Transverse colon (tissue), 4 donors: ENCODE results near the gene HDGFL3. TPM values are rescaled to one million over a fixed set of nuclear protein-coding genes. Genes with fewer than 3 reads are reported as not detected.

ENCODE experiments used
- DNase-seq: peaks from one replicate; pipeline ENCODE4 v3.0.0-alpha.2; 2019
- H3K27ac ChIP-seq, 4 donors: fragments of 200-600 bp; sonication (generic); 2 replicates each; pipeline ENCODE4 v1.5.1; 2016 to 2018; ENCODE audit warnings: inconsistent platforms in 4 of 4
- H3K27me3 ChIP-seq: fragments of 200-600 bp; sonication (generic); 2 replicates; pipeline ENCODE4 v1.5.1; 2017; ENCODE audit warnings: inconsistent platforms
- H3K36me3 ChIP-seq, 4 donors: fragments of 200-600 bp; sonication (generic); 2 replicates each; pipeline ENCODE4 v1.5.1; 2017 to 2019; ENCODE audit warnings: inconsistent platforms in 4 of 4
- H3K4me1 ChIP-seq, 4 donors: fragments of 200-600 bp; sonication (generic); 2 replicates each; pipeline ENCODE4 v1.5.1; 2017 to 2020; ENCODE audit warnings: inconsistent platforms in 4 of 4
- H3K4me3 ChIP-seq, 4 donors: fragments of 200-600 bp; sonication (generic); 1 replicate in 1 of 4; 2 replicates in 3 of 4; pipeline versions ENCODE4 v1.5.1 to v1.6.1; 2017 to 2019; ENCODE audit warnings: inconsistent platforms in 4 of 4
- H3K9me3 ChIP-seq, 2 donors: fragments of 200-600 bp; sonication (generic); 2 replicates each; pipeline ENCODE4 v1.5.1; 2017 to 2019; ENCODE audit warnings: inconsistent platforms in 2 of 2
- EP300 ChIP-seq: sonication (generic); formaldehyde crosslinking; IDR thresholded peaks from one replicate; pipeline ENCODE4 v1.6.1; 2017; ENCODE audit warnings: antibody characterized with exemption, low read depth
- POLR2A ChIP-seq: fragments of 450-650 bp; IDR thresholded peaks from one replicate; pipeline ENCODE4 v1.6.1; 2016; ENCODE audit warnings: antibody characterized with exemption, mild to moderate bottlenecking, moderate library complexity
- POLR2AphosphoS5 ChIP-seq, 3 donors: sonication (generic); formaldehyde crosslinking; IDR thresholded peaks; one replicate each; pipeline ENCODE4 v1.6.1; 2016; ENCODE audit warnings: antibody characterized with exemption in 3 of 3
- whole genome bisulfite sequencing, 2 donors: methylation state at CpG; one replicate each; pipeline ENCODE4 v1.1.5; 2018; ENCODE audit warnings: low coverage in 1 of 2; 5-methylcytosine and 5-hydroxymethylcytosine counted together
- in situ Hi-C, 4 donors: fragments of 200-750 bp; cut with MboI; loops; one replicate each; pipeline versions ENCODE4 v1.15.0 to v1.15.1; 2017; ENCODE audit warnings: low sequenced_read_pairs in 3 of 4, low pct_ligation_motif_present in 1 of 4, low pct_unique_long_range_greater_than_20kb in 1 of 4
- intact Hi-C: fragments of 100-400 bp; cut with DNase I; formaldehyde crosslinking; loops from one replicate; pipeline ENCODE4 v1.15.1; 2023; ENCODE audit warnings: low total_unique reads
- total RNA-seq, 4 donors: library from RNA; depleted of rRNA; stranded (reverse); fragments of >200 nt; gene quantifications; one replicate each; pipeline ENCODE4 v1.1.0, GENCODE V29; 2016
- TF ChIP-seq, protein P1 (sequence below), 5 experiments: fragments of 200-600 bp in 3 of 5; fragments of 450-650 bp in 2 of 5; sonication (generic) in 3 of 5; IDR thresholded peaks; 1 replicate in 2 of 5; 2 replicates in 3 of 5; pipeline ENCODE4 v1.5.1; 2016 to 2017; ENCODE audit warnings: antibody characterized with exemption in 5 of 5, inconsistent platforms in 3 of 5, mild to moderate bottlenecking in 2 of 5, moderate library complexity in 1 of 5

The HDGFL3 gene
- total RNA-seq, 4 donors from 2014 or later = 2.6 to 16.5 (median 5.2) TPM

DNA sequence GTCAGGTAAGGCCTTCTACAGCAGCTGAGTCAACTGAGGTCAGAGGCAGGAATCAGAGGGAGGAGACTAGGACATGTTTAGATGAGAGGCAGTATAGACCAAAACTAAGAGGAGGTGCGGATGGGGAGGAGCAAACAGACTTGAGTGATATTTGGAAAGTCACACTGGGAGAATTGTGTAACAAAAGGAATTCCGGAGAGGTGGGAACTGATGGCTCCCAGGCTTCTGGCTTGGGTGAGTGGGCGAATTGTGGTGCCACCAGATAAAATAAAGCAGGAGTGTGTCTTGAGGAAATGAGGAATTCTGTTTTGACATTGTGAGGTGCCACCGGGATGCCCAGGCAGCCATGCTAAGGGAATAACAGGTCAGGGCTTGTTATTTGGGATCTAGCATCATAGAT lies 103.5 kb downstream of the HDGFL3 start:
- no peak for DNase-seq
- no peak overlapping the region for H3K27ac ChIP-seq
- no peak overlapping the region for H3K4me3 ChIP-seq
- peaks cover 0 to 14% (median 3%) of the 10 kb centered on the region in 4 donors for H3K4me1 ChIP-seq
- in situ Hi-C loops = no loop called here
- no peaks in the 10 kb centered on the region for H3K36me3 ChIP-seq
- TF ChIP-seq POLR2AphosphoS5 (IDR thresholded peaks at IDR 0.05) (no peak), POLR2A (no peak), EP300 (no peak)
- TF ChIP-seq, protein P1, sequence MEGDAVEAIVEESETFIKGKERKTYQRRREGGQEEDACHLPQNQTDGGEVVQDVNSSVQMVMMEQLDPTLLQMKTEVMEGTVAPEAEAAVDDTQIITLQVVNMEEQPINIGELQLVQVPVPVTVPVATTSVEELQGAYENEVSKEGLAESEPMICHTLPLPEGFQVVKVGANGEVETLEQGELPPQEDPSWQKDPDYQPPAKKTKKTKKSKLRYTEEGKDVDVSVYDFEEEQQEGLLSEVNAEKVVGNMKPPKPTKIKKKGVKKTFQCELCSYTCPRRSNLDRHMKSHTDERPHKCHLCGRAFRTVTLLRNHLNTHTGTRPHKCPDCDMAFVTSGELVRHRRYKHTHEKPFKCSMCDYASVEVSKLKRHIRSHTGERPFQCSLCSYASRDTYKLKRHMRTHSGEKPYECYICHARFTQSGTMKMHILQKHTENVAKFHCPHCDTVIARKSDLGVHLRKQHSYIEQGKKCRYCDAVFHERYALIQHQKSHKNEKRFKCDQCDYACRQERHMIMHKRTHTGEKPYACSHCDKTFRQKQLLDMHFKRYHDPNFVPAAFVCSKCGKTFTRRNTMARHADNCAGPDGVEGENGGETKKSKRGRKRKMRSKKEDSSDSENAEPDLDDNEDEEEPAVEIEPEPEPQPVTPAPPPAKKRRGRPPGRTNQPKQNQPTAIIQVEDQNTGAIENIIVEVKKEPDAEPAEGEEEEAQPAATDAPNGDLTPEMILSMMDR (IDR thresholded peaks at IDR 0.05) = no peak
- intact Hi-C loops = no loop called here
- peaks cover 48% of the 10 kb centered on the region for H3K27me3 ChIP-seq
- WGBS, 2 donors = 90 to 92% methylated on average over 2 to 4 of the region's 4 CpGs
- no peaks in the 10 kb centered on the region for H3K9me3 ChIP-seq

DNA sequence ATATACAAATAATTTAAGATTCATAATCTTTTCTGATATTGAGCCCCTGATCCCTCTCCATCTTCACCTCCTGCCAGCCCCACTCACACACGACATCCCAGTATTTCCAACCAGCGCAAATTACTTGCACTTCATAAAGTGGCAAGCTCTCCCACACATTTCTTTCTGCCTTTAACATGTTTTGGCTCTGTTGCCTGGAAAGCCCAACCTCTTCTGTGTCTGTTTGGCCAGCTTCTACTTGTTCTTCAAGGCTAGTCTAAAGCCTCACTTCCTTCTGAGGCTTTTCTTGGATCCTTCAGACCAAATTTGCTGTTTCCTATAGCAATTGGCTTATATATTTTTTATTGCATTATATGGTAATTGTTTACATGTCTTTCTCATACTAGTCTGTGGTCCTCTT lies 105.3 kb downstream of the HDGFL3 start:
- H3K27me3 ChIP-seq = peaks cover 30% of the 10 kb centered on the region
- intact Hi-C loops = no loop called here
- no peak for TF ChIP-seq POLR2AphosphoS5 (IDR thresholded peaks at IDR 0.05)
- no peak for TF ChIP-seq EP300
- TF ChIP-seq, protein P1 (IDR thresholded peaks at IDR 0.05) = no peak
- no peak for TF ChIP-seq POLR2A
- no peak for DNase-seq
- 72 to 74% methylated on average over 2 of the region's 2 CpGs for WGBS, 2 donors
- H3K36me3 ChIP-seq = no peaks in the 10 kb centered on the region
- peaks cover 0 to 7% (median 2%) of the 10 kb centered on the region in 4 donors for H3K4me1 ChIP-seq
- H3K9me3 ChIP-seq = peaks cover 0 to 5% of the 10 kb centered on the region in 2 donors
- H3K27ac ChIP-seq = no peak overlapping the region
- H3K4me3 ChIP-seq = no peak overlapping the region
- in situ Hi-C loops = no loop called here

DNA sequence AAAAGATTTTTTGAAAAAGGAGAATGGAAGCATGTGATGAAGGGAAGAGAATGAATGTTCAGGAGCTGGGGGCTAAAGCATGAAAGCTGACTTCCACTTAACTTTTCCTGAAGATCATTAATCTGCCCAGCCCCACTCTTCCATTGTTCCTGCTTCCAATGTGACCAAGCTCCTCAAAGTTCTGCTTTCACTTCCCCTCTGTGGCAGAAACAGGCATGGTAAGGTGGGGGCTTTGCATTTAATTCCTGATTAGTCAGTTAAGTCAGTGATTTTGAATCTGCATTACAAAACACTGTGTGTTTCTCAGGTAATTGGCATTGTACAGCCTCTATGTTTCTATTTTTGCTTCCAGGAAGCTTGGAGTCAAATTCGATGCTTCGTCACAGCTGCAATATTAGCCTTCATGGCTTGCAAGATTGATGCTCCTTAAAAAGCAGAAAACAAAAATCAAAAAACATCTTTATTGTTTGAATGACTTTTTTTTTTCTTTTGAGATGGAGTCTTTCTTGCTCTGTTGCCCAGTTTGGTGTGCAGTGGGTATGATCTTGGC lies 107.5 kb downstream of the HDGFL3 start:
- H3K27ac ChIP-seq = no peak overlapping the region
- no peaks in the 10 kb centered on the region for H3K4me1 ChIP-seq
- 61 to 66% methylated on average over 2 of the region's 2 CpGs for WGBS, 2 donors
- no peak for DNase-seq
- peaks cover 0 to 5% of the 10 kb centered on the region in 2 donors for H3K9me3 ChIP-seq
- intact Hi-C loops = no loop called here
- in situ Hi-C loops = no loop called here
- peaks cover 15% of the 10 kb centered on the region for H3K27me3 ChIP-seq
- no peaks in the 10 kb centered on the region for H3K36me3 ChIP-seq
- TF ChIP-seq EP300 (no peak), POLR2A (no peak), POLR2AphosphoS5 (IDR thresholded peaks at IDR 0.05) (no peak)
- TF ChIP-seq, protein P1 (IDR thresholded peaks at IDR 0.05) = no peak
- H3K4me3 ChIP-seq = no peak overlapping the region

DNA sequence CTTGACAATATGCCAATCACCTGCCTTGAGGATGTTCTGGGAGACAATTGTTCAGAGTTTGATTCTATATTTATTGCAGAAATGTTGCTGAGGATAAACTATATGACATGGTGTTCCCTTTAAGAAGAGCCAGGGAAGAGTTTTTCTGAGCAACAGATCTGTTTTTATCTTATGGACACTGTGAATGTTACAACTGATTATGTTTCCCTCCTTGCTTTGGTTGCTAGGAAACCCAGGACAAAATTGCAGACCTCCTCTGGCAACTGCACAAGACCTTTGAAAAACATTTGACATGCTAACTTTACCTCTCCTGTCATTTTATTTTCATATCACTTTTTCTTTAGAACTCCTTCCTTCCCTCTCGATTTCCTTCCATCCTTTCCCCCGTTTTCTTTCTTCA lies 108.3 kb downstream of the HDGFL3 start:
- in situ Hi-C loops (no loop called here), intact Hi-C loops (no loop called here)
- Histone ChIP-seq H3K4me3 (no peak overlapping the region), H3K36me3 (no peaks in the 10 kb centered on the region), H3K27ac (no peak overlapping the region), H3K4me1 (no peaks in the 10 kb centered on the region), H3K27me3 (peaks cover 15% of the 10 kb centered on the region), H3K9me3 (peaks cover 0 to 5% of the 10 kb centered on the region in 2 donors)
- DNase-seq = no peak
- TF ChIP-seq, protein P1 (IDR thresholded peaks at IDR 0.05) = no peak
- TF ChIP-seq POLR2AphosphoS5 (IDR thresholded peaks at IDR 0.05) (no peak), EP300 (no peak), POLR2A (no peak)
- 44 to 76% methylated on average over 2 of the region's 2 CpGs for WGBS, 2 donors
